Gastroesophageal sphincter (tissue), 3 donors: Measurements from ENCODE around the gene GTSF1L.

ENCODE experiments used
- EP300 ChIP-seq: sonication (generic); formaldehyde crosslinking; IDR thresholded peaks from one replicate; pipeline ENCODE4 v1.6.1; 2017; ENCODE audit warnings: antibody characterized with exemption, mild to moderate bottlenecking
- POLR2AphosphoS5 ChIP-seq: sonication (generic); formaldehyde crosslinking; IDR thresholded peaks from one replicate; pipeline ENCODE4 v1.6.1; 2017; ENCODE audit warnings: antibody characterized with exemption
- TF ChIP-seq, protein P1 (sequence below), 4 experiments: fragments of 200-600 bp in 2 of 4; fragments of 450-650 bp in 2 of 4; sonication (generic) in 1 of 4; IDR thresholded peaks; one replicate each; pipeline ENCODE4 v1.5.1; 2017 to 2019; ENCODE audit warnings: antibody characterized with exemption in 4 of 4, mild to moderate bottlenecking in 2 of 4, moderate library complexity in 2 of 4

DNA sequence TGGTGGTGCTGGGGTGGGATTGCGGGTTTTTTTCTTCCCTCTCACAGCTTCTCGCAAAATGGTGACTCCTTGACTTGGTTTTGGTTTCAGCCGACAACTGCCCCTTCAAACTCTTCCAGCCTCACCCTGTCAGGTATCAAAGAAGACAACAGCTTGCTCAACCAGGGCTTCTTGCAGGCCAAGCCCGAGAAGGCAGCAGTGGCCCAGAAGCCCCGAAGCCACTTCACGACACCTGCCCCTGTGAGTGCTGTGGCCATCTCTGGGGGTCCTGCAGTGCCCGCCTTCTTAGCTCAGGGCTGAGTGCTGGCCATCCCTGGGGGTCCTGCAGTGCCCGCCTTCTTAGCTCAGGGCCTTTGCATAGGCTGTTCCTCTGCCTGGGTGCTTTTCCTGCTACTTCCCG, 11.8 kb downstream of the GTSF1L start:
- TF ChIP-seq EP300 (no peak), POLR2AphosphoS5 (no peak)
- TF ChIP-seq, protein P1, sequence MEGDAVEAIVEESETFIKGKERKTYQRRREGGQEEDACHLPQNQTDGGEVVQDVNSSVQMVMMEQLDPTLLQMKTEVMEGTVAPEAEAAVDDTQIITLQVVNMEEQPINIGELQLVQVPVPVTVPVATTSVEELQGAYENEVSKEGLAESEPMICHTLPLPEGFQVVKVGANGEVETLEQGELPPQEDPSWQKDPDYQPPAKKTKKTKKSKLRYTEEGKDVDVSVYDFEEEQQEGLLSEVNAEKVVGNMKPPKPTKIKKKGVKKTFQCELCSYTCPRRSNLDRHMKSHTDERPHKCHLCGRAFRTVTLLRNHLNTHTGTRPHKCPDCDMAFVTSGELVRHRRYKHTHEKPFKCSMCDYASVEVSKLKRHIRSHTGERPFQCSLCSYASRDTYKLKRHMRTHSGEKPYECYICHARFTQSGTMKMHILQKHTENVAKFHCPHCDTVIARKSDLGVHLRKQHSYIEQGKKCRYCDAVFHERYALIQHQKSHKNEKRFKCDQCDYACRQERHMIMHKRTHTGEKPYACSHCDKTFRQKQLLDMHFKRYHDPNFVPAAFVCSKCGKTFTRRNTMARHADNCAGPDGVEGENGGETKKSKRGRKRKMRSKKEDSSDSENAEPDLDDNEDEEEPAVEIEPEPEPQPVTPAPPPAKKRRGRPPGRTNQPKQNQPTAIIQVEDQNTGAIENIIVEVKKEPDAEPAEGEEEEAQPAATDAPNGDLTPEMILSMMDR (IDR thresholded peaks at IDR 0.05) = no peak
